GM19324 (cell line): ENCODE measurements around the gene HSPA12A.

Experiments used
- ATAC-seq: cut with Tn5 transposase; IDR thresholded peaks from one replicate; pipeline ENCODE4 v1.9.1; 2021; ENCODE audit warnings: mild to moderate bottlenecking, moderate library complexity; ENCODE audit not compliant: unreplicated experiment, low FRiP score

Gene HSPA12A

DNA sequence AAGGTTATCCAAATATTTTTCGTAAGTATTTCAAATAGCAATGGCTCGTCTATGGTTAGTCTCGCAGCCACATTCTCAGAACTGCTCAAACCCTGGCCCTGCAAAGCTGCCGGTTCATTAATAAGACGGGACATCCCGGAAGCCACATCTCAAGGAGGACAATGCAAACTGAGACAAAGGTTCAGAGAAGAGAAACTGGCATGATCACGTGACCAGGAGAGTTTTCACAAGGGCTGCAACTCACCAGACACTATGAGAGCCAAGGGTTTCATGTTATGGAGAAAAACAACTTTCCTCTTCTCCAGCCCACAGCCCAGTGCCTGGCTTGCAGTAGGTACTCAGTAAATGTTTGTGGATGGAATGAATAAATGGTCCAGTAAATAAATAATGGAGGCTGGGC, 5.0 kb upstream of the HSPA12A start:
- ATAC-seq, result no peak

DNA sequence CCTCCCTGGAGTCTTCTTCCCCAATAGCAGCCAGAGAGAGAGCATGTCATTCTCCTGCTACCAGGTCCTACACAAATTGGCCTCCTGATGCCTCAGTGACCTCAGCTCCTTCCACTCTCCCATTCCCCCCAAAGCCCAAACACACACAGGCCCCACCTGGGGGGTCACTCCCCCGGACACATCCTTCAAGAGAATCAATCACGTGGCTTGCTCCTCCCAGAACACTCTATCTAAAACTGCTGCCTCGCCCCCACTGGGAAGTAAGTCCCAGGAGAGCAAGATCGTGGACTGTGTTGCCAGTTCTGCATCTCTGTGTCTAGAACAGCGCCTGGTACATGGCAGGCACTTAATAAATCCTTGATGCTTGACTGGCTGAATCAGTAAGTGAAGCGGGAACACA, 2.5 kb upstream of the HSPA12A start:
- no peak for ATAC-seq

- ATAC-seq, result no peak
Observed at GRCh38 chr10:116744163-116744753, 1.9 kb upstream of the HSPA12A start.

DNA sequence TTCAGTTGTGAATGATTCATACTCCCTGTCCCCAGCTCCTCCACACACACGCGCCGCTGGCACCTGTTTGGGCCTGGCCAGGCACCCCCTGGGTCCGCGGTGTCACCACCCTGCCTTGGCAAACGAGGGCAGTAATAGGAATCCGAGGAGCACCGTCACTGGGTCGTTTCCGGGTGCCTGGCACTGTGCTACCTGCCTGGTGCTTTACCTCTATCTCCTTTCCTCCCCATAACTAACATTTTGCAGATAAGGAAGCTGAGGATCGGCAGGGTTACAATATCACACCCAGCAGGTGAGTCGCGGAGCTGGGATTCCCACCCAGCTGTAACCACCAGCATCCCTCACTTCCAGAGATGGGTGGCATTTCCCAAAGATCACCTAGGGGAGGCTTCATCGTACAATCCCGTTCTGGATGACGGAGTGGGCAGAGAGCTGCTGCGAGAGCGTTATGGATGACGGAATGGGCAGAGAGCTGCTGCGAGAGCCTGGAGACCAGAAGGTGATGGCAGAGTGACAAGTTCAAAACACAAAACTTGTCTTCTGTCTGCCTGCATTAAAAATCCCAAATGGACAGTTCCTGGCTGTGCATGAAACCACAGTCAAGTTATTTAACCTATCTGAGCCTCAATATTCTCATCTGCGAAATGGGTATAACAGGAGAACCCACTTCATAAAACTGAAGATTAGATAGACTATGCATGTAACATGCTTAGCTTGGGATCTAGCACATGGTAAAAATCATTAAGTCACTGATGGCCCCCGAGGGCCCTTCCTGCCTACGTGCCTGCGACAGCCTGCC, 1.1 kb upstream of the HSPA12A start:
- no peak for ATAC-seq

GRCh38 chr10:116741391-116742351, 695 bp downstream of the HSPA12A start:
- ATAC-seq, result no peak

- ATAC-seq, result no peak
Observed at GRCh38 chr10:116740971-116741370, 1.4 kb downstream of the HSPA12A start.

GRCh38 chr10:116738339-116738738, 4.0 kb downstream of the HSPA12A start:
- no peak for ATAC-seq

DNA sequence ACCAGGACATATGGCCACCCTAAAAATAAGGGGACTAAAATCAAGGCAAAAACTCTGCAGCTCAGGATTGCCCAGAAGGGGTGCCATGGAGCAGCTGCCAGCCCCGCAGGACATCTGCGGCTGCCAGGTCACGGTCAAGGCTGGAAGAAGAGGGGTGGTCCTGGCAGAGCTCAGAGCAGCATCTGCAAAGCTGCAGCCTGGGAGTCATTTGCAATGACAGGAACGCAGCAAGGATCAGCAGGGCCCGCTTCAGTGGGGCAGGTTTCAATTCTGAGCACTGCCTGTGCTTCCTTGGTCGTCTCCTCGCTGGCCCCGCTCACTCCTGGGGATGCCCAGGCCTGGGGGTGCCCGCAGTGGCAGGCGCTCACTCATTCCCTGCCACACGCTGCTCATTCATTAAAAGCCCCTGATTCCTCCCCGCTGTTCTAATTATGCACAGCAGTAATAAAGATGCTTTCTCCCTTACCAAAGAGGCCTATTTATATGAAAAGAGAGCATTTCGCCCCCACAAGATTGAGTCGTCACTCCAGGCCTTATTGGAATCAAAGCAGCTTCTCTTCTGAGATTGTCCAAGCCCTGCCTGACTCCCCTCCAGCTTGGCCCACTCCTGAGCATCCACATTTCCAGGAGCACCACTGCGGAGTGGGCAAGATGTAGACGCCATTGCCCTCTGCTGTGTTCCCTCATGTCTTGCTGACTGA, 4.6 kb downstream of the HSPA12A start:
- no peak for ATAC-seq

GRCh38 chr10:116733566-116733965, 8.8 kb downstream of the HSPA12A start:
- no peak for ATAC-seq

- ATAC-seq, result no peak
Observed at GRCh38 chr10:116732573-116732972, 9.8 kb downstream of the HSPA12A start.

- no peak for ATAC-seq
Observed at GRCh38 chr10:116730464-116731260, 11.7 kb downstream of the HSPA12A start.

DNA sequence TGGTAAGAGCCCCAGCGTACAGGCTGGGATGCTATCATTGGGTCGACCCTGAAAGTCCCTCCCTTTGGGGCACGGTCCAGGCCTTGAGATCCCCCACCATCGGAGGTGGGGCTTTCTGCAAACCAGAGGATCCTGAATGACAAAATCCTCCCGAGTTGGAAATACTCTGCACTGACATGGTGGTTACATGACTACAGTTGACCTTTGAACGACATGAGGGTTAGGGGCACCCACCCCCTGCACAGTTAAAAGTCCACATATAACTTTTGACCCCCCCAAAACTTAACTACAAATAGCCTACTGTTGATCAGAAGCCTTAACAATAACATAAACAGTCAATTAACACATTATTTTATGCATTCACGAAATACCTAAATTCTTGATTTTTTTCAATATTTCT, 13.1 kb downstream of the HSPA12A start:
- no peak for ATAC-seq

DNA sequence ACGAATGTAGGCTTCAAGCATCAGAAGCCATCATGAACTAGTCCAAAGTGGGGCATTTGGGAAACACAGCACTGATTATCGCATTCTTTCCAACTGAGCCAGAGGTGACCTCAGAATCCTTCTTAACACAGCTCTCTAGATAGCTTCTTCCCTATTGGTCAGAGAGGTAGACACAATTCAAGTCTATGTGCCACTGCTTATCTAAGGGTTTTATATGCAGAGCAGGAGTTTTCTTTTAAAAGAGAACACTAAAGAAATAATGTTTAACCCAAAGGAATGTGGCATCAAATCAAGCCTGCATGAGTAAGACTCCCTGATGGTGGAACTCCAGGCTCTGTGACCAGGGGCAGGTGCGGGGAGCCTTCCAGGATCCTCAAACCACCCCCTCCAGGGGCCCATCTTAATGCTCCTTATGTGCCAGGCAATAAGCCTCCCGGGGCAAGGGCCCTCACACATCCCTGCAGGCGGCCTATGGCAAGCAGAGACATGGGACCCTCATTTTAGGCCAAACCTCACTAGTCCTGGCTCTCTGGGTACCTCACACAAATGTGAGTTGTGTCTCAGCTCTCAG, 13.8 kb downstream of the HSPA12A start:
- no peak for ATAC-seq

GRCh38 chr10:116723428-116724281, 18.7 kb downstream of the HSPA12A start:
- ATAC-seq, result no peak

- ATAC-seq, result no peak
Observed at GRCh38 chr10:116722736-116723427, 19.5 kb downstream of the HSPA12A start.

GRCh38 chr10:116721547-116722392, 20.6 kb downstream of the HSPA12A start:
- no peak for ATAC-seq
